VCaP (cell line): Measurements from ENCODE around the gene GRHPR.

Experiments used
- H3K27ac ChIP-seq: fragments of 450-650 bp; 2 replicates; pipeline ENCODE4 v1.5.1; 2017
- CTCF ChIP-seq: fragments of 450-650 bp; conservative IDR thresholded peaks from 2 replicates; pipeline ENCODE4 v1.5.1; 2017; ENCODE audit warnings: mild to moderate bottlenecking, moderate library complexity

Gene GRHPR

DNA sequence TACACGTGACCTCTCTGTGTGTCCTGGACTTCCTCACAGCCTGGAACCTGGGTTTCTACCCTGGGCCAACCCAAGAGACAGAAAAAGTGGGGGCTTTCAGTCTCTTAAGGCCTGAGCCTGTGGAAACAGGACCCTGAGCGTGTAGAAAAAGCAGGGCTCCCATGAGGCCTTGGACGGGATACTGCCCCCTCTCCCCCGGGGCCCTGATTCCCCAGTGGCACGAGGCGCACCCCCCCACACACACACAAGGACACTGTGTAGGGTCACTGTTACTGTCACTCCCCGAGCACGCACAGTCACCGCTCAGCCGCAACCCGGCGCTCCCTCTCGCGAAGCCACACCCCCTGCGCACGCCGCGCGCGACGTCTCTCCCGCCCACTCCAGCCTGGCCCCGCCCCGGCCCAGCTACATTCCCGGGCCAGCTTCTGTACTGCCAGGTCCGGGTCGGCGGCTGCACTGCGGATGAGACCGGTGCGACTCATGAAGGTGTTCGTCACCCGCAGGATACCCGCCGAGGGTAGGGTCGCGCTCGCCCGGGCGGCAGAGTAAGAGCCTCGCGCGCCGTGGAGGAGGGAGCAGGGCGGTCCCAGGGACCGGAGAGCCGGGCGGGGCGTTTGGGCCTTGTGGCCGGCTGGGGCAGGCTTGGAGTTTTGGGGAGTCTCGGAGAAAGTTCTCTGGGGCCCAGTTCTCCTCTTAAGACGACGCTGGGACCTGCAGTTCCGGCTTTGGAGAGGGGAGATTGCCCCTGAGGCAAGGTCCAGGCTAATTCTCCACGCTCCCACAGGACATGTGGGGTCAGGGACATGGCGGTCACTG, at the start of gene GRHPR:
Gene GRHPR (plus strand): TSS at position 408 of the 816 bp plus-strand sequence. CDS start 55 bp downstream, at position 463.
- H3K27ac ChIP-seq: peak within 1 kb of the TSS; percentile 96
- no peak for TF ChIP-seq CTCF

- TF ChIP-seq CTCF: no peak
- no peak overlapping the region for H3K27ac ChIP-seq
These were observed 49.7 kb upstream of the GRHPR start for GRCh38 chr9:37372839-37373238.

DNA sequence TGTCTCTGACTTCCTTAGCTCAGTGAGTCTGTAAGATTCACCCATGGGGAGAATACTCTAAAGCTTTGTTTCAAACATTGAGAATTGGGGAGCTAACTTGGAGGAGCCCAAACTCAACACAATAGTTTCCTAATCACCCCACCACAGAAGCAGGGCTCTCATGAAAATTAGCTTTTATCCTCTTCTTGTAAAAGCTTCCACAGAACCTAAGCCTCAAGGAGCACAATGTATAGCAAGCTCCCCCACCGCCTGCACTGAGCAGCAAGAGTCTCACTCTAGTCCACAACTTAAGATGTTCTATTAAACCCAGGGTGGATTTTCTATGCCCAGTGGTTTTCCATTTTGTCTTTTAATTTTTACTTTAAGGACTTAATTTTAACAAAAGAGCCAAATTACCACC, 48.9 kb upstream of the GRHPR start:
- H3K27ac ChIP-seq: no peak overlapping the region
- no peak for TF ChIP-seq CTCF

DNA sequence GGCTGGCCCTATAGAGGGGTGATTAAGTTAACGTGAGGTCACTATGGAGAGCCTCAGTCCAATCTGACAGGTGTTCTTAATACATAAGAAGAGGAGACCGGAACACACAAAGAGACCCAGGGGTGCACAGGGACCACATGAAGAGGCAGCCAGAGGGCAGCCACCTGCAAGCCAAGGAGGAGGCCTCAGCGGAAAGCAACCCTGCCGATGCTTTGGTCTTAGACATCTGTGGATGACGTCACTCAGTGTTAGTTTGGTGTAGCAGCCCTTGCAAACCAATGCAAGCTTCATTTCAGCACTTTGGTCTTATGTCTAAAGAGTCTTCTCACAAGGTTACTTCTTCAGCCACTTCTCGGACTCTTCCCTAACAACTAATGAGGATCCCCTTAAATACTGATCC, 47.6 kb upstream of the GRHPR start:
- no peak for TF ChIP-seq CTCF
- no peak overlapping the region for H3K27ac ChIP-seq

DNA sequence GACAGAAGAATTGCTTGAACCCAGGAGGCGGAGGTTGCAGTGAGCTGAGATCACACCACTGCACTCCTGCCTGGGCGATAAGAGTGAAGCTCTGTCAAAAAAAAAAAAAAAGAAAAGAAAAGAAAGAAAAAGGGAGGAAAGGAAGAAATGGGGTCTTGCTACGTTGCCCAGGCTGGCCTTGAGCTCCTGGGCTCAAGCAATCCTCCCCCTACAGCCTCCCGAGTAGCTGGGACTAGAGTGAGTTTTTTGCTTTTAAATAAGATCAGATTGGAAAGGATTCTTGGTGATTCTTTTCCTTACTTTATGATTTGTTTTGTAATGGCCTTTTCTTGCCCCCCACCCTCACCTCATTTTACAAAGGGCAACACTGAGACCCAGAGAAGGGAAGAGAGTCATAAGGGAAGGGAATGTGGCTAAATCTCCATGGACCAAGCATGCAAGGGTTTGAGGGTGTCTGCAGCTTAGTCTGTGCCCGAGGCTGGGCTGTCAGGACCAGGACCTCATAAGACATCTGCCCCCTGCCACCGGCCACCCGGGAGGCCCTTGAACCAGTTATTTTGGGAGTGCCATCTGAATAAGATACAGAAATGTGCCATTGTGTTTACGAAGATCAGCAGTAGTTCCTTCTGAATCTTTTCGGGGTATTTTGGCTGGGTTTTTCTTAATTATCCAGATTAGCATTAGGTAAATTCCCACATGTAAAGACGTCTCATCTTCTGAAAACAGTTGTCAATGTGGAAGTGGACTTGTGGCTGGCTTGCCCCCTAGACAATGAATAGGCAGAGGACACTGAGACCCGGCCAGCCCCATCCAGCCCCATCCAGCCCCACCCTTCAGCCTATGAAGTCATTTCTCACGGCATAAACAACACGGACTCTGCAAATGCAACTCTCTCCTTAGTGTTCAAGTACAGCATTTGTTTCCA, 44.5 kb upstream of the GRHPR start:
- TF ChIP-seq CTCF: no peak

GRCh38 chr9:37378613-37379004, 43.9 kb upstream of the GRHPR start:
- TF ChIP-seq CTCF: no peak
- no peak overlapping the region for H3K27ac ChIP-seq

More for the DNA sequence above, 44.5 kb upstream of the GRHPR start:
- no peak overlapping the region for H3K27ac ChIP-seq

DNA sequence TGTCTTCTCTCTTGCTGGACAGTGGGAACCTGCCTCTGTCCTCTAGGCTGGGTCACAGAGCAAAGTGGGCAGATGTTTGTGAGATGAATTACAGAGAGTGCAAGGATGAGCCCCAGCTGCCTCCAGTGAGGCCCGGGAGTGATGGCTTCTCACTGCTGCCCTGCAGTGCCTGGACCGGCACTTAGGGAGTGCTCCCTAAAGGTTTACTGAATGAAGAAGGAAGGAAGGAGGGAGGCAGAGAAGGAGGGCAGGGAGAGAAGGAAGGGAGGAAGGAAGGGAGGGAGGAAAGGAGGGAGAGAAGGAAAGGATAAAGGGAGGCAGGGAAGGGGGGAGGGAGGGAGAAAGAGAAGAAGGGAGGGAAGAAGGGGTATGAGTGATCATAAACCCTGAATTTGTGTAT, 42.7 kb upstream of the GRHPR start:
- TF ChIP-seq CTCF: no peak
- H3K27ac ChIP-seq: no peak overlapping the region
